CD4-positive, alpha-beta T cell treated with Interleukin-10 for 1 hour (primary cell): ENCODE measurements around the gene SEMA5A.

ENCODE experiments used
- DNase-seq: peaks from one replicate; pipeline ENCODE4 v3.0.0-alpha.2; 2020

Gene SEMA5A

GRCh38 chr5:9151684-9152427 lies 394.0 kb downstream of the SEMA5A start:
- no peak for DNase-seq

- DNase-seq: no peak
Observed at GRCh38 chr5:9149988-9150387, 395.9 kb downstream of the SEMA5A start.

GRCh38 chr5:9148242-9148641 lies 397.6 kb downstream of the SEMA5A start:
- no peak for DNase-seq

- DNase-seq: no peak
Observed at GRCh38 chr5:9140711-9141110, 405.2 kb downstream of the SEMA5A start.

- no peak for DNase-seq
Observed at GRCh38 chr5:9140202-9140601, 405.7 kb downstream of the SEMA5A start.

DNA sequence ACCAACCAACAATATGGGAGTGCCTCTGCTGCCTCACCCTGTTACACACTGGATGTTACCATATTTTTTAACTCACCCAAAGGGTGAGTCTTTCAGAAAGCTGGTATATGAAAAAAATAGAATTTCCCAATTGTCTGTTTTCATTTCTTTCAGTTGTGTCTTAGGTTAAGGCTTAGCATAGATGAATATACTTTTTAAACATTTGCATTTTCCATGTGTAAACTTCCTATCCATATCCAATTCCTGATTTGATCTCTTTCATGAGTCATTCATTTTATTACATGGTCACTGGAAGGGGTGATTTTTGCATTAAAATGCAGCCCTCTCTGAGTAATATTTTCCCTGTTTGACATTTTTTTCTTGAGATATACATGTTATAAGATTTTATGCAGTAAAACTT lies 406.5 kb downstream of the SEMA5A start:
- DNase-seq: no peak

DNA sequence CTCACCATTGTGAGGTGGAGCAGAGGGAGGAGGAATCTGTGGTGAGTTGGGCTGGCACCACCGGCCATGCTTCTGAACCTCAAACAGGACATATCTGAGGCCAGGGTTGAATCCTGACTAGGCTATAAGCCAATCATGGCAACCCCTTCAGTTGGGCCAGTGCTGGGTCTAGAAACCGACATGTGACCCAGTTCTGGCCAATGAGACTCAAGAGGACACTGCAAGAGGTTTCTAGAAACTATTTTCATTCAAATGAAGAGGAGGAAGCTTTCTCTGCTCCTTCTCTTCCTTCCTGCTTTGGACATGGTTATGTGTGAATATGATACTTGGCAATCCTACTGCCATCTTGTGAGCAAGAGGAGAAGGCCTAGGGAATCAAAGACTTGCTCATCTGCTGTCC lies 417.7 kb downstream of the SEMA5A start:
- DNase-seq: no peak

DNA sequence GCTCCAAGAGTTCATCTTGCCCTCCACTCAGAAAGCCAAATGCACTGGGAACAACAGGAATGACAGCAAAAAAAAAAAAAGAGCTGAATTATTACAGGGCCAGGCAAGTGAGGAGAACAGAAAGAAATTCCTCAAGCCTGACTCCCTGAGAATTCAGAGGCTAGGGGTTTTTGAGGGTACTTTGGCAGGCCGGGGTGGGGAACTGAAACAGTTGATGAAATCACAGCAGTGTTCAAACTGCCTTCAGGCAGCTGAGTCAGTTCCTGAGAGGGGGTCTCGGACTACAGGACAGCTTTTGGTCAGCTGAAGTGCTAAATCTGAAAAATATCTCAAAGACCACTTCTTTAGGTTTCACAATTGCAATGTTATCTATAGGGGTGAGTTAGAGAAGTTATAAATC lies 419.4 kb downstream of the SEMA5A start:
- DNase-seq: no peak

DNA sequence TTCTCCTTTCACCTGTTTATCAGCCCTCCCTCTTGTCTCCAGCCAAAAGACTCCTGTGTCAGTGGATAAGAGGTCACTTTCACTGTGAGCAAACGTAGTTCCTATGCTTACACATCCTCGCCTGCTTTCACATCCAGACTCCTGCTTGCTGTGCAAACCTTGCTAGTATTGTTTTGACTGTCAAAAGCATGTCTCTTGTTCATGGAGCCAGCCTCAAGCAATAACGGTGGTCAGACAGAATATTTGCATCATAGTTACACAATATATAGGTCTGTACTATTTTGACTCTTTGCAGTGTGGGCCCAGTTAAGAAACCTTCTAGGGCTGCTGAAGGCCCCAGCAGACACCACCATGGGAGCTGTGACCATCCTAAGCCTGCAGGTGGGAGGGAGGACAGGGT lies 420.0 kb downstream of the SEMA5A start:
- no peak for DNase-seq

GRCh38 chr5:9124838-9125237 lies 421.0 kb downstream of the SEMA5A start:
- DNase-seq: no peak

GRCh38 chr5:9124071-9124470 lies 421.8 kb downstream of the SEMA5A start:
- DNase-seq: no peak

- DNase-seq: no peak
Observed at GRCh38 chr5:9122528-9122927, 423.3 kb downstream of the SEMA5A start.

DNA sequence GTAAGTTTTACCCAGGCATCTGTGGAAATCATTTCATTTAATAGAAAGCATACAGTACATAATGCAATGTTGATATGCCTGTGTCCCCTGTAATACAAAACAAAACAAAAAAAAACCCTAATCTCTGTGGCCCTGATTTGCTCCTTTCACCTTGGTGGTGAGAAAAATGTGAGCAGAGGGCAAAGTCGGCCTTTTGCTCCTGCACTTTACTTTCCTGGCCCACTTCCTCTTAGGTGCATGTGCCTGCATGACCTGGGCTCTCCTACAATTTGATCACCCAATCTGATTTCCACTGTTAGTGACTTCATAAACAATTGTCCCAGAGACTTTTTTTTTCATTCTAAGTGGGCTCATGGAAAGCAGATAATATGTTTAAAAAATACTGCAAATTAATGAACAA lies 424.3 kb downstream of the SEMA5A start:
- no peak for DNase-seq

DNA sequence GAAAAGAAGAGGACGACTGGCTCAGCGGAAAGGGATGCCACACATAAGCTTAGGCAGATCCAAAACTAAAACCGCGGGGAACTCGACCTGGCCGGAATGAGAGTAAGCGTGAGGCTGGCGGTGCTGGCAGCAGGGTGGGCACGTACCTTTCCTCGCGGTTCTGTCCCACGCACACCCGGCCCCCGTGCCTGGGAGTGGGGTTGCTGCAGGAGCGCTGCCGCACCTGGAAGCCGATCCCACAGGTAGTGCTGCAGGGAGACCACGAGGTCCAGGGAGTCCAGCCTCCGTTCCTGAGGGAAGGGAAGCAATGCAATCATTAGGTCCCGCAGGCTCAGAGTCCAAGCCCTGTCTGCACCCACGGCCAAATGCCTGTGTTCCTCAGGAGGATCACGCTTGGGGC lies 427.0 kb downstream of the SEMA5A start:
- no peak for DNase-seq

DNA sequence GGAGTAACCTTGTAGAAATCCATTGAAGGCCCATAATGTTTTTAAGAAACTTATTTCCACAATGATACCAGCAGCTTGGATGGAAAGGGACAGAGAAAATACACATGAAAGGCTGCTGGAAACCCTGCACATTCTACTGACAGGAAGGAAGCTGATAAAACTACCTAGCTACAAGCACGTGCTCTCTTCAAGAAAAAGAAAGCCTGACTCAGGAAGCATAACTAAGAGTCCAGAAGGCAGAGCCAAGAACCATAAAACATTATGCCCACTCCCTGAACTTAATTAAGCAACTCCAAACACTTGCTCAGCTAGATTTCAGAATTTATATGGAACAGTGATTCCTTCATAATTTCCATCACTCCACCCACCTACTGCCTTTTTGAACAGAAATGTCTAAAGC lies 430.8 kb downstream of the SEMA5A start:
- DNase-seq: no peak

DNA sequence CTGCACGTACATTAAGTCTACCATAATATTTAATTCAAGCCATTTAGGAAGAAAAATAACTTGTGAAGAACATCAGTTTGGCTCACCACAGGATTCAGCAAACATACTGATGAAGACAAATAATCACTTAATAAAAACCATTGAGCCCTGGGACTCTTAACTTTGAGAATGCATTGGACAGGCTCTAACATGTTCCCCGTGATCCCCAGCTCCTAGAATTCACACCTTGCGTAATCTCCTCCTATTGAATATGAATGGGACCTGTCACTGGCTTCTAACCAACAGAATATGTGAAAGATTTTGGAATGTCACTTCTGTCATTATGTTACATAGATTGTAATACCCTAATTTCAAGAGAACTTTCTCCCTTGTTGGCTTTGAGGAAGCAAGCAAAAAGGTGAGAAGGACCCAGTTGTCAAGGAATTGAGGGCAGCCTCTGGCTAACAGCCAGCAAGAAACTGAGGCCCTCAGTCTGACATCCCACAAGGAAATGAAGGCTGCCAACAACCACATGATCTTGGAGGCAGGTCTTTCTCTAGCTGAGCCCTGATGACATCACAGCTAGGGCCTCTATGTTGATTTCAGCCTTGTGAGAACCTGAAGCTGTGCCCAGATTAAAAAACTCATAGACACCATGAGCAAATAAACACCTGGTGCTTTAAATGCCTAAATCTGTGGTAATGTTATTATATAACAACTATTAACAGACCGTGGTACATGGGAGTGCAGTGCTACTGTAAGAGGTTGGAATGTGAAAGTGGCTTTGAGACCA lies 433.2 kb downstream of the SEMA5A start:
- DNase-seq: no peak

DNA sequence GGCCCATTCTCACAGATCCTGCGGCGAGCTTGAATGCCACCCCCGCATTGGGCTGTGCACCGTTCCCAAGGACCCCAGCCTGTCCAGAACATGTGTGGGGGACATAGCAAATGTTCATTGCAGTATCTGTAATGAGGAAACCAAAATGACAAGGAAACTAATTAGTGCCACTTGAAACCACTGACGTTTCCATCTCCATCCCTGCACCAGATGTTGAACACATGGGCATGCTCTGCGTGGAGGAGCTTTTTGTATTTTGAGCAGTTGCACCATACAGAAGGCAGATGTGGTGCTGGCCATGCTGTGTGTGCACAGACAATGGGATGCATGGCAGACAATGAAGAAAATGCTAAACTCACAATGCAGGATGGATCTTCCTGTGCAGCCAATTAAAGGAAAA lies 437.7 kb downstream of the SEMA5A start:
- no peak for DNase-seq

- DNase-seq: no peak
Observed at GRCh38 chr5:9105851-9106250, 440.0 kb downstream of the SEMA5A start.

DNA sequence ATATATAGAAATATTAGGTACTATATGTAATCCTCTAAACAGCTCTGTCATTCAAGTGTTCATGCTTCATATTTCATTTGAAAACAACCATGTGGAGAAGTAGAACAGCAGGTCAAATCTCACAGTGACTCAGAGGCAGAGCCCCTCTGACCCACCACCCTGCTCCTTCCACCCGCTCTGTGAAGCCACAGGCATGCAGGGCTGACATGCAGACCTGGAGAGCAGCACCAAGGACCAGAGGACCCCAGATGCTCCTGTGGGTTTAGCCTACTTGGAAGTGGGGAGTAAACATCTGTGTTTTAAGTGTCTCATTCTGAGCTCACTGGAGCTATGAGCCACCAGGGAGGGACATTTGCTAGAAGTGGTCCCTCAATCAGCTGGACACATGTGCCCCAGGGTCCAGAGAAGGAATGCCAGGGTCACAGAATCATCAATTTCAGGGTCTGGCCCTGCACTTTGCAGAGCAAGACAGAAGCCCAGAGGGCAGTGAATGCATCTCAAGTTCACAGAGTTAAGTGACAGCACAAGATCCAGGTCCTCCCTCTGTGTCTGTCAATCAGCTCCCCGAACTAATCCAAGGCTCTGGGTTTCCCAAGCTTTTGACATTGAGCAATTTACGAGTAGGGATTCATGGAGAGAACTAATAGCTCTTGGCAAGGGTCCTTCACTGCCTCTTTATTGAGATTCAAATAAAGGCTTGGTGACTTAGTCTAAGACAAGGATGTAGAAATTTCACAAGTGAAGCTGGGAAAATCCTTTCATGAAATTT lies 441.1 kb downstream of the SEMA5A start:
- DNase-seq: no peak

- no peak for DNase-seq
Observed at GRCh38 chr5:9103290-9103689, 442.6 kb downstream of the SEMA5A start.

GRCh38 chr5:9099689-9100088 lies 446.2 kb downstream of the SEMA5A start:
- DNase-seq: no peak

DNA sequence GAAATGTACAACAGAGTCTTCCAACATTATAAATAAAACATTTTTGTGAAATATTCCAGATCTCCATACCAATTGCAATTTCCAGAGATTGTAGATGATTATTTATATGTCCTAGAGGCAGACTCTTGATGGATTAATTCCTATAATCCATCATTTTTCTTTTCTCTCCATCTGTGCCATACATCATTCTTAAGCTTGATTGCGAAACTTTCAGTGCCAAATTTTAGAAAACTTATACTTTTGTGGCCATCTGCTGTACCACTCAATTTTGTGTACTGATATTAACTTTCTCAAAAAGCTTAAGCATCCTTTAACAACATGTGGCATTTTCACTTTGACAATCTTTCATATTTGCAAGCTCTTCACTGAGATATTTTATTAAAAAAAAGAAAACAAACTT lies 446.9 kb downstream of the SEMA5A start:
- DNase-seq: no peak

DNA sequence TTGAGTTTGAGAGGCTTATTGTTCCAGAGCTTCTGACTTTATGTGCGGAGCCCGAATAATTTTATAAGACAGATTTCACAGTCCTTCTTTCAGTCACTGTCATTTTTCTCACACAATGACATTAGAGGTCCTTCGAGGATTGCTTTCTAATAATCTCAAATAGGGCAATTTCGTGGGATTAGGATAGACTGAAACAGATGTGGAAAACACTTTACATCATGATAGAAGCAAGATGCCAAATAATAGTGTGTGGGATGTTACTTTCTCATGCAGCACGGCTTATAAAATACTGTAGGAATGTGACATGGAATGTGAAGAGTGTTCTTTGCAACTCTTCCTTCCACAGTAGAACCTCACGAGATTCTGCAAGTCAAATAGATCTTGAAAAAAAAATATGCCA lies 451.3 kb downstream of the SEMA5A start:
- no peak for DNase-seq
